Hematopoietic multipotent progenitor cell treated with erythropoietin and hydrocortisone succinate and interleukin-3 and kit ligand, for 6 days (in vitro differentiated cells): ENCODE measurements around the gene LAMA5.
A peak's percentile ranks its signal among the peaks of the same experiment; 100 is the strongest.

Source experiments
- DNase-seq: peaks from one replicate; pipeline ENCODE4 v3.0.0-alpha.2; 2015

Gene LAMA5

GRCh38 chr20:62282877-62283503, 84.1 kb downstream of the LAMA5 start:
- DNase-seq, result no peak

GRCh38 chr20:62282103-62282502, 85.0 kb downstream of the LAMA5 start:
- no peak for DNase-seq

- no peak for DNase-seq
These were observed 85.8 kb downstream of the LAMA5 start for GRCh38 chr20:62281161-62281933.

GRCh38 chr20:62280303-62280702, 86.8 kb downstream of the LAMA5 start:
- no peak for DNase-seq

- DNase-seq, result no peak
These were observed 89.9 kb downstream of the LAMA5 start for GRCh38 chr20:62277253-62277652.

GRCh38 chr20:62276439-62276838, 90.7 kb downstream of the LAMA5 start:
- no peak for DNase-seq

GRCh38 chr20:62275219-62275618, 91.9 kb downstream of the LAMA5 start:
- DNase-seq, result no peak

GRCh38 chr20:62274332-62274950, 92.7 kb downstream of the LAMA5 start:
- DNase-seq, result peak; percentile 95

- DNase-seq, result no peak
These were observed 93.7 kb downstream of the LAMA5 start for GRCh38 chr20:62273416-62273815.

GRCh38 chr20:62272200-62272599, 94.9 kb downstream of the LAMA5 start:
- DNase-seq, result no peak

GRCh38 chr20:62269871-62270270, 97.2 kb downstream of the LAMA5 start:
- DNase-seq, result no peak

- DNase-seq, result no peak
These were observed 97.7 kb downstream of the LAMA5 start for GRCh38 chr20:62269378-62269777.

GRCh38 chr20:62268228-62268900, 98.7 kb downstream of the LAMA5 start:
- no peak for DNase-seq

- no peak for DNase-seq
These were observed 99.6 kb downstream of the LAMA5 start for GRCh38 chr20:62267543-62267942.

- DNase-seq, result no peak
These were observed 100.3 kb downstream of the LAMA5 start for GRCh38 chr20:62266851-62267250.

- DNase-seq, result no peak
These were observed 100.8 kb downstream of the LAMA5 start for GRCh38 chr20:62266340-62266739.

GRCh38 chr20:62265365-62265764, 101.7 kb downstream of the LAMA5 start:
- DNase-seq, result no peak

GRCh38 chr20:62263396-62263795, 103.7 kb downstream of the LAMA5 start:
- no peak for DNase-seq

GRCh38 chr20:62262064-62262463, 105.0 kb downstream of the LAMA5 start:
- no peak for DNase-seq

GRCh38 chr20:62259294-62259565, 107.9 kb downstream of the LAMA5 start:
- no peak for DNase-seq
